Endothelial cell (in vitro differentiated cells): ENCODE data around the gene PAK2. TPM values are rescaled to one million over a fixed set of nuclear protein-coding genes. Genes with fewer than 3 reads are reported as not detected.

Experiments
- DNase-seq: peaks from one replicate; pipeline ENCODE4 v3.0.0; 2021; ENCODE audit warnings: low spot score
- H3K27ac Mint-ChIP-seq: one replicate; pipeline ENCODE4 v1.8.0; 2021; ENCODE audit warnings: mixed read lengths, inconsistent platforms; ENCODE audit not compliant: unreplicated experiment
- H3K27me3 Mint-ChIP-seq: one replicate; pipeline ENCODE4 v1.8.0; 2021; ENCODE audit warnings: mild to moderate bottlenecking, moderate library complexity, mixed read lengths, inconsistent platforms; ENCODE audit not compliant: unreplicated experiment
- H3K36me3 Mint-ChIP-seq: one replicate; pipeline ENCODE4 v1.8.0; 2021; ENCODE audit warnings: mild to moderate bottlenecking, low read depth, mixed read lengths, inconsistent platforms; ENCODE audit not compliant: unreplicated experiment
- H3K4me1 Mint-ChIP-seq: one replicate; pipeline ENCODE4 v1.8.0; 2021; ENCODE audit warnings: mild to moderate bottlenecking, mixed read lengths, inconsistent platforms; ENCODE audit not compliant: unreplicated experiment
- H3K4me3 Mint-ChIP-seq: one replicate; pipeline ENCODE4 v1.8.0; 2021; ENCODE audit warnings: mild to moderate bottlenecking, mixed read lengths, inconsistent platforms; ENCODE audit not compliant: unreplicated experiment
- H3K9me3 Mint-ChIP-seq: one replicate; pipeline ENCODE4 v1.8.0; 2021; ENCODE audit warnings: mixed read lengths, inconsistent platforms; ENCODE audit not compliant: unreplicated experiment
- CTCF ChIP-seq: fragments of 200-600 bp; sonication (generic); IDR thresholded peaks from one replicate; pipeline ENCODE4 v1.5.0; 2021; ENCODE audit warnings: antibody characterized with exemption; ENCODE audit not compliant: unreplicated experiment
- total RNA-seq: library from RNA; stranded (reverse); fragmentation: NEBNext Ultra II Directional; extraction: Animal tissue kit (Norgen Biotek cat#: 25700); gene quantifications from one replicate; pipeline ENCODE4 v1.2.1, GENCODE V29; 2021; ENCODE audit not compliant: unreplicated experiment

Gene PAK2
- total RNA-seq, 1 donor from 2014 or later = 116 TPM

DNA sequence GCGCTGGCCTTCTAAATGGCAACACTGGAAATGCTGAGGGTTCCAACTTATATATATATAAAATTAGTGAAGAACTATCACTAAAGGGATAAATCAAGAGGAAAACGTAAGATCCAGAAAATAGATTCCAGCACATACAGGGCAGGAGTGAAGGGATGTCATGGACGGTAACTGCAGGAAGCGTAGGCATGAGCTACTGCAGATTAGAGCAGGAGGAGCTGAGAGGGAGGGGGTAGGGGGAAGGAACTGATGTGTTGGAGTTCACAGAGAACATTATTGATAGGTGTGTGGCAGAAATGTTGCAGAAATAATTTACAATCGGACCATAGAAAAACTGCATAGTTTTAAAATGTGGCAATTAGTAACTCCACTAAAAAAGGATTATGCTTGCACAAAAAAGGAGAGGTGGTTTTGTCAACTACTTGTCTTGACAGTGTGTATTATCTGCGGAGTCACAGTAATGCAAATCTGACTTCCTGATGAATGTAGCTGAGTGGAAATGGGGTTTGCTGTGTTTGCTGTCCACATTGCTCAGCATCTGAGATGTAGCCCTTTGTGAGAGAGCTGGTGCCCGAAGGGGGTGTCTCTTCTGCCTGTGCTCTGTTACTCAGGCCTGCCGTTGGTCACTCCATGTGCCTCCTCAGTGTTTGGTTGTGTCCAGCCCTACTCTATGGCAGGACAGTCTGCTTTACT is 61.2 kb downstream of the PAK2 start:
- H3K27me3 Mint-ChIP-seq = no peaks in the 10 kb centered on the region
- peak overlapping the region; percentile 41 for H3K27ac Mint-ChIP-seq
- H3K4me1 Mint-ChIP-seq = peaks cover 5% of the 10 kb centered on the region
- no peak for TF ChIP-seq CTCF
- peaks cover 11% of the 10 kb centered on the region for H3K36me3 Mint-ChIP-seq
- no peak for DNase-seq
- no peak overlapping the region for H3K4me3 Mint-ChIP-seq
- no peaks in the 10 kb centered on the region for H3K9me3 Mint-ChIP-seq

DNA sequence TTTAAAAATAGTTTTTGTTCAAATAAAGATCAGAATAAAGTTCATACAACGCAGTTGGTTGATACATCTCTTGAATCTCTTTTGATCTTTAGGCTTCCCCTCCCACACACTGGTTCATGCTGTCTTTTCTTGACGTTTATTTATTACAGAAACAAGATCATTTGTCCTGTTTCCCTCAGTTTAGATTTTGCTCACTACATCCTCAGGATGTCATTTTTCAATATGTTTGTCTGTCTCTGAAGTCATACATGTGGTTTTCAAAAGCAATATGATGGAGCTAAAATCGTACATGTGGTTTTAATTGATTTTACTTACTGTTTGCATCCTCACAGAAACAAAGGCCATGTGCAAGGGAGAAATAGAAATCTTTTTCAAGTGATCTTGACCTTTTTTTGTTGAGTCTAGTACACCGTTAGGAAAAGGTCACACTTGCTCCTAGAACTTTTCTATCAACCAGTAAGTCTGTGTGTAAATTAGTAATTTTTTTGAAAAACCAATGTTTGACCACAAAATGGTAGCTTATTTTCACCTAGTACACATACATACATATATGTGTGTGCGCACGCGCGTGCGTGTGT is 64.3 kb downstream of the PAK2 start:
- Mint-ChIP-seq H3K9me3 (no peaks in the 10 kb centered on the region), H3K27me3 (no peaks in the 10 kb centered on the region), H3K27ac (no peak overlapping the region), H3K36me3 (peaks cover 29% of the 10 kb centered on the region), H3K4me3 (no peak overlapping the region), H3K4me1 (peaks cover 5% of the 10 kb centered on the region)
- DNase-seq = no peak
- no peak for TF ChIP-seq CTCF

DNA sequence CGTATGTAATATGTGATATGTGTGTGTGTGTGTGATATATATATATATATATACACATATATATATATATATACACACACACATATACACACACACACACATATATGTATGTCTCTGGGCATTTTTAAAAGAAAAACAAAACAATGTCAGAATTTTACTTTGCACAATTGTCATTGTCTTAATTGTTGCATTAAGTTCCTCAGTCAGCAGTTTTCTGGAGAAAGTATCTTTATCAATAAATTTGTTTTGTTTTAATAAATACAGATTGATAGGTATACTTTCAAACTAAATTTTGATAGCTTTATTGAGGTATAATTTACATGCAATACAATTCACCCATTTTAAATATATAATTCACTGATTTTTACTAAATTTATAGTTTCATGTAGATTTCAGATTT is 65.1 kb downstream of the PAK2 start:
- Mint-ChIP-seq H3K36me3 (peaks cover 31% of the 10 kb centered on the region), H3K4me3 (no peak overlapping the region), H3K4me1 (peaks cover 2% of the 10 kb centered on the region), H3K27me3 (no peaks in the 10 kb centered on the region), H3K9me3 (no peaks in the 10 kb centered on the region), H3K27ac (no peak overlapping the region)
- no peak for TF ChIP-seq CTCF
- no peak for DNase-seq

DNA sequence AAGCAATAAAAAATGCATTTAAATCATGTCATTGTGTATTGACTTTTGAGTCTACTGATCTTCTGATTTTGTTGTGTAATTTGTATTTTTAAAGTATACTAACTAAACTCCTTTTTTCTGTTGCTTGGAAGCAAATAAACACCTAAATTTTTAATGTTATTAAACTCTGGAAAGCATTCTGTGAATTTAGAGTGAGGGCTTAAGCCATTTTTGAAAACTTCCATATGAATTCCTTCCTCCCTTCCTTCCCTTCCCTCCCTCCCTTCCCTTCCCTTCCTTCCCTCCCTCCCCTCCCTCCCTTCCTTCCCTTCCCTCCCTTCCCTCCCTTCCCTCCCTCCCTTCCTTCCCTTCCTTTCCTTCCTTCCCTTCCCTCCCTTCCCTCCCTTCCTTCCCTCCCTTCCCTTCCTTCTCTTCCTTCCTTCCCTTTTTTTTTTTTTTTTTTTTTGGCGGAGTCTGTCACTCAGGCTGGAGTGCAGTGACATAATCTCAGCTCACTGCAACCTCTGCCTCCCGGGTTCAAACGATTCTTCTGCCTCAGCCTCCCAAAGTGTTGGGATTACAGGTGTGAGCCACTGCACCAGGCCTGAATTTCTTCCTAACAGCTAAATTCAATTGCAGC is 71.4 kb downstream of the PAK2 start:
- Mint-ChIP-seq H3K9me3 (peaks cover 6% of the 10 kb centered on the region), H3K36me3 (peaks cover 59% of the 10 kb centered on the region), H3K27ac (no peak overlapping the region), H3K4me3 (peak overlapping the region; percentile 52), H3K4me1 (no peaks in the 10 kb centered on the region), H3K27me3 (peaks cover 3% of the 10 kb centered on the region)
- DNase-seq = no peak
- no peak for TF ChIP-seq CTCF

- TF ChIP-seq CTCF = no peak
- Mint-ChIP-seq H3K27me3 (peaks cover 3% of the 10 kb centered on the region), H3K9me3 (peaks cover 6% of the 10 kb centered on the region), H3K4me3 (peak overlapping the region; percentile 65), H3K4me1 (no peaks in the 10 kb centered on the region), H3K27ac (no peak overlapping the region), H3K36me3 (peaks cover 50% of the 10 kb centered on the region)
- no peak for DNase-seq
These were observed 73.2 kb downstream of the PAK2 start for GRCh38 chr3:196812853-196813252.
